Neuronal stem cell (in vitro differentiated cells): ENCODE results near the gene CFAP77.

Source experiments
- DNase-seq: peaks from one replicate; pipeline ENCODE4 v3.0.0-alpha.2; 2013; ENCODE audit warnings: low spot score
- H2AFZ ChIP-seq: one replicate; pipeline ENCODE4 v1.6.1; 2013; ENCODE audit warnings: mild to moderate bottlenecking, low read length, inconsistent platforms
- H2AK5ac ChIP-seq: 2 replicates; pipeline ENCODE4 v1.6.1; 2013; ENCODE audit warnings: low read depth, mild to moderate bottlenecking, inconsistent platforms, low read length, moderate library complexity, mixed read lengths
- H2BK120ac ChIP-seq: 2 replicates; pipeline ENCODE4 v1.6.1; 2013; ENCODE audit warnings: low read depth, mild to moderate bottlenecking, inconsistent platforms, low read length, moderate library complexity, mixed read lengths
- H2BK12ac ChIP-seq: one replicate; pipeline ENCODE4 v1.6.1; 2013; ENCODE audit warnings: low read length, inconsistent platforms
- H2BK15ac ChIP-seq: 2 replicates; pipeline ENCODE4 v1.6.1; 2013; ENCODE audit warnings: mild to moderate bottlenecking, low read length, inconsistent platforms, mixed read lengths
- H2BK5ac ChIP-seq: one replicate; pipeline ENCODE4 v1.6.1; 2013; ENCODE audit warnings: inconsistent platforms, mild to moderate bottlenecking, low read length, moderate library complexity
- H3K14ac ChIP-seq: one replicate; pipeline ENCODE4 v1.6.1; 2013; ENCODE audit warnings: low read length, inconsistent platforms
- H3K18ac ChIP-seq: 2 replicates; pipeline ENCODE4 v1.6.1; 2013; ENCODE audit warnings: low read length, inconsistent platforms
- H3K23ac ChIP-seq: 2 replicates; pipeline ENCODE4 v1.6.1; 2013; ENCODE audit warnings: low read depth, mild to moderate bottlenecking, mixed read lengths, low read length, inconsistent platforms; ENCODE audit not compliant: poor library complexity
- H3K27ac ChIP-seq: replicated peaks from 3 replicates; pipeline ENCODE4 v1.5.1; 2013; ENCODE audit warnings: low read length, inconsistent platforms
- H3K27me3 ChIP-seq, 3 experiments: 2 replicates each; pipeline ENCODE4 v1.6.1; 2013; ENCODE audit warnings: low read length in 3 of 3, mild to moderate bottlenecking in 2 of 3, inconsistent platforms in 1 of 3, low read depth in 1 of 3, mixed read lengths in 1 of 3, moderate library complexity in 1 of 3; ENCODE audit not compliant: control insufficient read depth in 3 of 3, insufficient read depth in 3 of 3
- H3K36me3 ChIP-seq, 2 donors: replicated peaks in 1 of 2; 2 replicates each; pipeline ENCODE4 v1.6.1; 2013; ENCODE audit warnings: low read length in 2 of 2; ENCODE audit not compliant: control insufficient read depth in 2 of 2, insufficient read depth in 2 of 2
- H3K4ac ChIP-seq: 2 replicates; pipeline ENCODE4 v1.6.1; 2013; ENCODE audit warnings: inconsistent platforms, mild to moderate bottlenecking, low read length, moderate library complexity
- H3K4me1 ChIP-seq, 2 donors: 1 replicate in 1 of 2; 2 replicates in 1 of 2; pipeline ENCODE4 v1.6.1; 2013; ENCODE audit warnings: low read length in 2 of 2, low read depth in 1 of 2; ENCODE audit not compliant: control insufficient read depth in 2 of 2, insufficient read depth in 1 of 2
- H3K4me2 ChIP-seq: one replicate; pipeline ENCODE4 v1.6.1; 2013; ENCODE audit warnings: mild to moderate bottlenecking, low read length, inconsistent platforms; ENCODE audit not compliant: insufficient read depth, poor library complexity, severe bottlenecking
- H3K4me3 ChIP-seq, 2 donors: 2 replicates each; pipeline ENCODE4 v1.5.1; 2013; ENCODE audit warnings: low read length in 2 of 2, mild to moderate bottlenecking in 2 of 2, inconsistent platforms in 1 of 2, moderate library complexity in 1 of 2
- H3K79me1 ChIP-seq: one replicate; pipeline ENCODE4 v1.6.1; 2013; ENCODE audit warnings: low read depth, mild to moderate bottlenecking, inconsistent platforms, low read length, moderate library complexity
- H3K9ac ChIP-seq: one replicate; pipeline ENCODE4 v1.6.1; 2013; ENCODE audit warnings: mild to moderate bottlenecking, low read depth, low read length, inconsistent platforms; ENCODE audit not compliant: poor library complexity
- H3K9me3 ChIP-seq, 2 donors: replicated peaks in 1 of 2; 2 replicates each; pipeline versions ENCODE3 to v1.6.1; 2013; ENCODE audit warnings: low read length in 2 of 2, mild to moderate bottlenecking in 2 of 2, inconsistent platforms in 1 of 2, low read depth in 1 of 2, mixed read lengths in 1 of 2, moderate library complexity in 1 of 2; ENCODE audit not compliant: control insufficient read depth in 2 of 2, insufficient read depth in 1 of 2
- H4K8ac ChIP-seq: one replicate; pipeline ENCODE4 v1.6.1; 2013; ENCODE audit warnings: low read depth, mild to moderate bottlenecking, inconsistent platforms, low read length, moderate library complexity
- H4K91ac ChIP-seq: one replicate; pipeline ENCODE4 v1.6.1; 2013; ENCODE audit warnings: low read length, low read depth, mild to moderate bottlenecking, inconsistent platforms; ENCODE audit not compliant: poor library complexity
- WGBS, 2 donors: extraction: QIAGEN DNeasy Blood & Tissue Kit; methylation state at CpG; one replicate each; pipeline ENCODE4 v1.1.7; 2013; ENCODE audit warnings: missing lambda C conversion rate in 2 of 2, mixed read lengths in 1 of 2; ENCODE audit not compliant: insufficient read length in 2 of 2, insufficient replicate concordance in 1 of 2; ENCODE audit errors: extremely low coverage in 2 of 2; 5-methylcytosine and 5-hydroxymethylcytosine counted together

Gene CFAP77

DNA sequence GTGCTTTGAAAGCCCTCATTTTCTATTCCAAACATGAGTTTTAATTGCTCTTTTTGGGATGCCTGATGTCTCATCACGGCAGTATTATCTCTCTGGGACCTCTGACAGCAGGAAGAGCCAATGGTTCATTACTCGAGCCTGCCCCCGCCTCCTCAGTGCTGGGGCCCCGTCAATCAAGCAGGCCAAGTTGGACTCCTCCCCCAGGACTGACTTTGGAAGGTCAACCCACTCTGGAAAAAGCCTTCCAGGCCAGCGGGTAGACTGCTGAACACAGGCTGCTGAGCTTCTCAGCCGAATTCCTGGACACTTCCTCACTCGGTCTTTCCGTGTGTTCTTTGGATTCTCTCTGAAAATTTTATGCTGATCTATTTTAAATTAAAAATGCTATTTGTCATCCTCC lies 162.9 kb downstream of the CFAP77 start:
- Histone ChIP-seq H2AFZ (no peak overlapping the region), H2BK12ac (no peak overlapping the region), H2AK5ac (no peak overlapping the region), H3K4me3 (no peak overlapping the region), H3K4me2 (no peak overlapping the region), H2BK5ac (no peak overlapping the region), H3K9me3 (no peaks in the 10 kb centered on the region), H3K18ac (no peak overlapping the region), H3K23ac (no peak overlapping the region), H3K14ac (no peak overlapping the region), H3K4me1 (peaks cover 0 to 2% of the 10 kb centered on the region in 2 donors), H4K91ac (no peak overlapping the region), H3K4ac (no peak overlapping the region), H3K36me3 (no peaks in the 10 kb centered on the region), H2BK15ac (no peak overlapping the region), H3K27me3 (peaks cover 0 to 56% (median 27%) of the 10 kb centered on the region in 3 experiments), H3K9ac (no peak overlapping the region), H3K79me1 (no peaks in the 10 kb centered on the region), H3K27ac (no peak overlapping the region), H4K8ac (no peak overlapping the region), H2BK120ac (no peak overlapping the region)
- WGBS, 2 donors, result no CpG with 5 or more reads among the region's 8 CpGs
- DNase-seq, result no peak

DNA sequence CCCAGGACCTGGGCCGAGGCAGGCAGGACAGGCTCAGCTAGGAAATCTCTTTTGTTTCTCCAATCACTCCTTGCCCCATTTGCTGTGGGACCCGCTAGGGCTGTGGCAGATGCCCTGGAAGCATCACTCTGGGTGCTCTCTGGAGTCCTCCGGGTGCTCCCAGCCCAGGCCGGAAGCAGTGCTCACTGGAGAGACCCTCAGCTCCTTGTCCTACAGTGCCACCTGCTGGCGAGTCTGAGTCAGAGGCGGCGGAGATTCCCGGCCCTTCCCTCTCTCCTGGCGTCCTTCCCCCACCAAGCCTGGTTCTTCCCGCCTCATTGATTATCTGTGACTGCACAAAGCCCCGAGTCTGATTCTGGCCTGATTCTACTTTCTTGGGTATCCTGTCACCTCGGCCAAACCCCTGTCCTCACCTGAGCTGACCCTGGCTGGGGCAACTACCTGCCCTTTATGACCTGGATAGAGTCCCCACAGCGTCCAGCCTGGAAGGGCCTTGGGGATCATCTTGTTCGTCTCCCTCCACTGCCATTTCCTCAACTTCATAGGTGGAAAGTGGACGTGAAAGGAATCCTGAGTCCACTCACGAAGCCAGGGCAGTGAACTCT lies 165.1 kb downstream of the CFAP77 start:
- H4K91ac ChIP-seq, result no peak overlapping the region
- H3K18ac ChIP-seq, result no peak overlapping the region
- H2BK12ac ChIP-seq, result no peak overlapping the region
- H2BK120ac ChIP-seq, result no peak overlapping the region
- H2BK5ac ChIP-seq, result no peak overlapping the region
- no peak overlapping the region for H3K23ac ChIP-seq
- DNase-seq, result no peak
- peaks cover 0 to 3% of the 10 kb centered on the region in 2 donors for H3K9me3 ChIP-seq
- no CpG with 5 or more reads among the region's 16 CpGs for WGBS, 2 donors
- H3K27me3 ChIP-seq, result peaks cover 17 to 74% (median 48%) of the 10 kb centered on the region in 3 experiments
- no peak overlapping the region for H4K8ac ChIP-seq
- no peaks in the 10 kb centered on the region for H3K36me3 ChIP-seq
- H3K14ac ChIP-seq, result no peak overlapping the region
- no peak overlapping the region for H3K4me3 ChIP-seq
- peak overlapping the region; percentile 5 for H3K9ac ChIP-seq
- no peak overlapping the region for H3K4me2 ChIP-seq
- H2AFZ ChIP-seq, result no peak overlapping the region
- peak overlapping the region; percentile 42 for H2AK5ac ChIP-seq
- peaks cover 0 to 2% of the 10 kb centered on the region in 2 donors for H3K4me1 ChIP-seq
- no peaks in the 10 kb centered on the region for H3K79me1 ChIP-seq
- H2BK15ac ChIP-seq, result no peak overlapping the region
- H3K27ac ChIP-seq, result no peak overlapping the region
- H3K4ac ChIP-seq, result no peak overlapping the region

DNA sequence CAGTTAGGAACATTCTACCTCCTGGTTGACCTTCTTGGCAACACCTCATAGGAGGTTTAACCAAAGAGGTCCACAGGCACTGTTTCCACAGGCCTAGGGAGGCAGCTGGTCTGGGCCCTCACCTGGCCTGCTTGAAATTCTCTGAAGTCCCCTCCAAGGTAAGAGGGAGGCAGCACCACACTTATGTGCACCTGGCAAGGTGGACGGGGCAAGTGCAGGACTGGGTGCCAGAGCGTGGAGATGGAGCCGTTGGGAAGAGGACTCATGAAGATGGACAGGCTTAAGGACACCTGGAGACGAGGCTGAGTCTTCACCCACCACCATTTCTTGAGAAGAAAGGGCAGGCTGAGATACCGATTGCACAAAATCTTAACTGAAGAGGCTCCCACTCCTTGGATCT lies 165.8 kb downstream of the CFAP77 start:
- no CpG with 5 or more reads among the region's 5 CpGs for WGBS, 2 donors
- no peak overlapping the region for H4K91ac ChIP-seq
- H2AFZ ChIP-seq, result no peak overlapping the region
- H3K27me3 ChIP-seq, result peaks cover 23 to 74% (median 55%) of the 10 kb centered on the region in 3 experiments
- H3K36me3 ChIP-seq, result no peaks in the 10 kb centered on the region
- H2BK12ac ChIP-seq, result no peak overlapping the region
- no peak overlapping the region for H3K4me3 ChIP-seq
- H3K4me1 ChIP-seq, result peaks cover 0 to 2% of the 10 kb centered on the region in 2 donors
- H3K4ac ChIP-seq, result no peak overlapping the region
- H2BK120ac ChIP-seq, result no peak overlapping the region
- H3K18ac ChIP-seq, result no peak overlapping the region
- H4K8ac ChIP-seq, result no peak overlapping the region
- H3K4me2 ChIP-seq, result no peak overlapping the region
- no peak overlapping the region for H2BK5ac ChIP-seq
- DNase-seq, result no peak
- no peak overlapping the region for H2BK15ac ChIP-seq
- peaks cover 0 to 3% of the 10 kb centered on the region in 2 donors for H3K9me3 ChIP-seq
- no peaks in the 10 kb centered on the region for H3K79me1 ChIP-seq
- no peak overlapping the region for H3K27ac ChIP-seq
- no peak overlapping the region for H3K14ac ChIP-seq
- H3K9ac ChIP-seq, result no peak overlapping the region
- H3K23ac ChIP-seq, result no peak overlapping the region
- H2AK5ac ChIP-seq, result peak overlapping the region; percentile 42

DNA sequence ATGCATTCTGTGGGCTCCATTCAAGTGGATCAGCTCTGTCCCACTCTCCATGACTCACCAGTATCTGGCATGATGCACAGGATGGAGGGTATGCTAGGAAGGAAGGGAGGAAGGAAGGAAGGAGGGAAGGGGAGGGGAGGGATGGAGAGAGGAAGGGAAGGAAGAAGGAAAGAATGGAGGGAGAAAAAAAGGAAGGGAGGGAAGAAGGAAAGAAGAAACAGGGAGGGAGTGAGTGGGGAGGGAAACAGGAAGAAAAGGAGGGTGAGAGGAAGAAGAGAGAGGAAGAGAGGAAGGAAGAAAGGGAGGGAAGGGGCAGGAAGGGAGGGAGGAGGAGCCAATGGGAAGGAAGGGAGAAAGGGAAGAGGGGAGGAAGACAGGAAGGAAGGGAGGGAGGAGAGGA lies 167.1 kb downstream of the CFAP77 start:
- Histone ChIP-seq H2BK15ac (no peak overlapping the region), H3K4me2 (no peak overlapping the region), H3K14ac (no peak overlapping the region), H2BK5ac (no peak overlapping the region), H4K8ac (no peak overlapping the region), H3K27ac (no peak overlapping the region), H3K18ac (no peak overlapping the region), H3K4ac (no peak overlapping the region), H2AK5ac (no peak overlapping the region), H3K23ac (no peak overlapping the region), H3K4me3 (no peak overlapping the region), H2BK120ac (no peak overlapping the region), H3K9ac (no peak overlapping the region), H3K4me1 (peaks cover 3 to 5% of the 10 kb centered on the region in 2 donors), H2BK12ac (no peak overlapping the region), H3K27me3 (peaks cover 31 to 82% (median 67%) of the 10 kb centered on the region in 3 experiments), H2AFZ (no peak overlapping the region), H3K36me3 (no peaks in the 10 kb centered on the region), H3K9me3 (peaks cover 0 to 3% of the 10 kb centered on the region in 2 donors), H3K79me1 (no peaks in the 10 kb centered on the region), H4K91ac (no peak overlapping the region)
- no peak for DNase-seq
